WTC11 (cell line): ENCODE results near the gene NAA80.

ENCODE experiments used
- CREB1 ChIP-seq: sonication (generic); formaldehyde crosslinking; IDR thresholded peaks from 2 replicates; pipeline ENCODE4 v1.8.0; 2023; ENCODE audit warnings: mild to moderate bottlenecking, missing genetic modification reagents
- TCF7 ChIP-seq: sonication (generic); formaldehyde crosslinking; IDR thresholded peaks from 2 replicates; pipeline ENCODE4 v1.8.0; 2022; ENCODE audit warnings: mild to moderate bottlenecking, low read depth, missing genetic modification reagents, moderate library complexity
- TF ChIP-seq, protein P1 (sequence below): sonication (generic); formaldehyde crosslinking; IDR thresholded peaks from 2 replicates; pipeline ENCODE4 v1.8.0; 2023; ENCODE audit warnings: missing genetic modification reagents, mild to moderate bottlenecking, borderline replicate concordance
- TF ChIP-seq, protein P2 (sequence below): fragments of 200-600 bp; IDR thresholded peaks from 2 replicates; pipeline ENCODE4 v1.8.0; 2022; ENCODE audit warnings: antibody characterized with exemption
- TF ChIP-seq, protein P3 (sequence below): sonication (generic); formaldehyde crosslinking; IDR thresholded peaks from 2 replicates; pipeline ENCODE4 v1.8.1; 2022; ENCODE audit warnings: missing genetic modification reagents, borderline replicate concordance
- TF ChIP-seq, protein P4 (sequence below): sonication (generic); formaldehyde crosslinking; conservative IDR thresholded peaks from 2 replicates; pipeline ENCODE4 v1.8.1; 2022; ENCODE audit warnings: mild to moderate bottlenecking, missing genetic modification reagents
- TF ChIP-seq, protein P5 (sequence below): sonication (generic); formaldehyde crosslinking; IDR thresholded peaks from 2 replicates; pipeline ENCODE4 v1.8.0; 2022; ENCODE audit warnings: mild to moderate bottlenecking, missing genetic modification reagents
- TF ChIP-seq, protein P6 (sequence below): sonication (generic); formaldehyde crosslinking; IDR thresholded peaks from 2 replicates; pipeline ENCODE4 v1.8.0; 2022; ENCODE audit warnings: mild to moderate bottlenecking, missing genetic modification reagents
- TF ChIP-seq, protein P7 (sequence below): sonication (generic); formaldehyde crosslinking; IDR thresholded peaks from 2 replicates; pipeline ENCODE4 v1.8.0; 2023; ENCODE audit warnings: missing genetic modification reagents
- TF ChIP-seq, protein P8 (sequence below): sonication (generic); formaldehyde crosslinking; IDR thresholded peaks from 2 replicates; pipeline ENCODE4 v1.8.1; 2023; ENCODE audit warnings: mild to moderate bottlenecking, missing genetic modification reagents

DNA sequence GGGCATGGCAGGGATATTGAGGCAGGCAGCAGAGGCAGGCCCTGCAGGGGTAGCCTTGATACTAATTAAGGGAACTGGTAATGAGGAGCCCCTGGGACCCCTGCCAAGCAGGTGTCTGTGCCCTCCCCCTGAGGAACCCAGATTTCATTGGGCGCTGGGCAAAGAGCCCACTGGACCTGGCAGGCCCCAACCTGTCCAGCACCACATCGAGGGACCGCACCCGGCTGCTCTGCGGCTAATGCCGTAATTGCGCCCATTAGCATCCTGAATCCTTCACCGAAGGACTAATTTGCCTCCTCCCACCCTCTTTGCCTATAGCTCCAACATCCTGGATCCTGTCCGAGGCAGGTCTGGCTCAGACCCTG lies 44.0 kb downstream of the NAA80 start:
- TF ChIP-seq TCF7 (no peak), CREB1 (CRISPR knock-in tag) (no peak)
- TF ChIP-seq, protein P1, sequence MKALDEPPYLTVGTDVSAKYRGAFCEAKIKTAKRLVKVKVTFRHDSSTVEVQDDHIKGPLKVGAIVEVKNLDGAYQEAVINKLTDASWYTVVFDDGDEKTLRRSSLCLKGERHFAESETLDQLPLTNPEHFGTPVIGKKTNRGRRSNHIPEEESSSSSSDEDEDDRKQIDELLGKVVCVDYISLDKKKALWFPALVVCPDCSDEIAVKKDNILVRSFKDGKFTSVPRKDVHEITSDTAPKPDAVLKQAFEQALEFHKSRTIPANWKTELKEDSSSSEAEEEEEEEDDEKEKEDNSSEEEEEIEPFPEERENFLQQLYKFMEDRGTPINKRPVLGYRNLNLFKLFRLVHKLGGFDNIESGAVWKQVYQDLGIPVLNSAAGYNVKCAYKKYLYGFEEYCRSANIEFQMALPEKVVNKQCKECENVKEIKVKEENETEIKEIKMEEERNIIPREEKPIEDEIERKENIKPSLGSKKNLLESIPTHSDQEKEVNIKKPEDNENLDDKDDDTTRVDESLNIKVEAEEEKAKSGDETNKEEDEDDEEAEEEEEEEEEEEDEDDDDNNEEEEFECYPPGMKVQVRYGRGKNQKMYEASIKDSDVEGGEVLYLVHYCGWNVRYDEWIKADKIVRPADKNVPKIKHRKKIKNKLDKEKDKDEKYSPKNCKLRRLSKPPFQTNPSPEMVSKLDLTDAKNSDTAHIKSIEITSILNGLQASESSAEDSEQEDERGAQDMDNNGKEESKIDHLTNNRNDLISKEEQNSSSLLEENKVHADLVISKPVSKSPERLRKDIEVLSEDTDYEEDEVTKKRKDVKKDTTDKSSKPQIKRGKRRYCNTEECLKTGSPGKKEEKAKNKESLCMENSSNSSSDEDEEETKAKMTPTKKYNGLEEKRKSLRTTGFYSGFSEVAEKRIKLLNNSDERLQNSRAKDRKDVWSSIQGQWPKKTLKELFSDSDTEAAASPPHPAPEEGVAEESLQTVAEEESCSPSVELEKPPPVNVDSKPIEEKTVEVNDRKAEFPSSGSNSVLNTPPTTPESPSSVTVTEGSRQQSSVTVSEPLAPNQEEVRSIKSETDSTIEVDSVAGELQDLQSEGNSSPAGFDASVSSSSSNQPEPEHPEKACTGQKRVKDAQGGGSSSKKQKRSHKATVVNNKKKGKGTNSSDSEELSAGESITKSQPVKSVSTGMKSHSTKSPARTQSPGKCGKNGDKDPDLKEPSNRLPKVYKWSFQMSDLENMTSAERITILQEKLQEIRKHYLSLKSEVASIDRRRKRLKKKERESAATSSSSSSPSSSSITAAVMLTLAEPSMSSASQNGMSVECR (CRISPR knock-in tag): no peak
- TF ChIP-seq, protein P2, sequence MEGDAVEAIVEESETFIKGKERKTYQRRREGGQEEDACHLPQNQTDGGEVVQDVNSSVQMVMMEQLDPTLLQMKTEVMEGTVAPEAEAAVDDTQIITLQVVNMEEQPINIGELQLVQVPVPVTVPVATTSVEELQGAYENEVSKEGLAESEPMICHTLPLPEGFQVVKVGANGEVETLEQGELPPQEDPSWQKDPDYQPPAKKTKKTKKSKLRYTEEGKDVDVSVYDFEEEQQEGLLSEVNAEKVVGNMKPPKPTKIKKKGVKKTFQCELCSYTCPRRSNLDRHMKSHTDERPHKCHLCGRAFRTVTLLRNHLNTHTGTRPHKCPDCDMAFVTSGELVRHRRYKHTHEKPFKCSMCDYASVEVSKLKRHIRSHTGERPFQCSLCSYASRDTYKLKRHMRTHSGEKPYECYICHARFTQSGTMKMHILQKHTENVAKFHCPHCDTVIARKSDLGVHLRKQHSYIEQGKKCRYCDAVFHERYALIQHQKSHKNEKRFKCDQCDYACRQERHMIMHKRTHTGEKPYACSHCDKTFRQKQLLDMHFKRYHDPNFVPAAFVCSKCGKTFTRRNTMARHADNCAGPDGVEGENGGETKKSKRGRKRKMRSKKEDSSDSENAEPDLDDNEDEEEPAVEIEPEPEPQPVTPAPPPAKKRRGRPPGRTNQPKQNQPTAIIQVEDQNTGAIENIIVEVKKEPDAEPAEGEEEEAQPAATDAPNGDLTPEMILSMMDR: no peak
- TF ChIP-seq, protein P3, sequence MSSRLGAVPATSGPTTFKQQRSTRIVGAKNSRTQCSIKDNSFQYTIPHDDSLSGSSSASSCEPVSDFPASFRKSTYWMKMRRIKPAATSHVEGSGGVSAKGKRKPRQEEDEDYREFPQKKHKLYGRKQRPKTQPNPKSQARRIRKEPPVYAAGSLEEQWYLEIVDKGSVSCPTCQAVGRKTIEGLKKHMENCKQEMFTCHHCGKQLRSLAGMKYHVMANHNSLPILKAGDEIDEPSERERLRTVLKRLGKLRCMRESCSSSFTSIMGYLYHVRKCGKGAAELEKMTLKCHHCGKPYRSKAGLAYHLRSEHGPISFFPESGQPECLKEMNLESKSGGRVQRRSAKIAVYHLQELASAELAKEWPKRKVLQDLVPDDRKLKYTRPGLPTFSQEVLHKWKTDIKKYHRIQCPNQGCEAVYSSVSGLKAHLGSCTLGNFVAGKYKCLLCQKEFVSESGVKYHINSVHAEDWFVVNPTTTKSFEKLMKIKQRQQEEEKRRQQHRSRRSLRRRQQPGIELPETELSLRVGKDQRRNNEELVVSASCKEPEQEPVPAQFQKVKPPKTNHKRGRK (CRISPR knock-in tag): no peak
- TF ChIP-seq, protein P4, sequence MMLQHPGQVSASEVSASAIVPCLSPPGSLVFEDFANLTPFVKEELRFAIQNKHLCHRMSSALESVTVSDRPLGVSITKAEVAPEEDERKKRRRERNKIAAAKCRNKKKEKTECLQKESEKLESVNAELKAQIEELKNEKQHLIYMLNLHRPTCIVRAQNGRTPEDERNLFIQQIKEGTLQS (CRISPR knock-in tag): no peak
- TF ChIP-seq, protein P5, sequence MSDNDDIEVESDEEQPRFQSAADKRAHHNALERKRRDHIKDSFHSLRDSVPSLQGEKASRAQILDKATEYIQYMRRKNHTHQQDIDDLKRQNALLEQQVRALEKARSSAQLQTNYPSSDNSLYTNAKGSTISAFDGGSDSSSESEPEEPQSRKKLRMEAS: no peak
- TF ChIP-seq, protein P6, sequence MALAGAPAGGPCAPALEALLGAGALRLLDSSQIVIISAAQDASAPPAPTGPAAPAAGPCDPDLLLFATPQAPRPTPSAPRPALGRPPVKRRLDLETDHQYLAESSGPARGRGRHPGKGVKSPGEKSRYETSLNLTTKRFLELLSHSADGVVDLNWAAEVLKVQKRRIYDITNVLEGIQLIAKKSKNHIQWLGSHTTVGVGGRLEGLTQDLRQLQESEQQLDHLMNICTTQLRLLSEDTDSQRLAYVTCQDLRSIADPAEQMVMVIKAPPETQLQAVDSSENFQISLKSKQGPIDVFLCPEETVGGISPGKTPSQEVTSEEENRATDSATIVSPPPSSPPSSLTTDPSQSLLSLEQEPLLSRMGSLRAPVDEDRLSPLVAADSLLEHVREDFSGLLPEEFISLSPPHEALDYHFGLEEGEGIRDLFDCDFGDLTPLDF: no peak
- TF ChIP-seq, protein P7, sequence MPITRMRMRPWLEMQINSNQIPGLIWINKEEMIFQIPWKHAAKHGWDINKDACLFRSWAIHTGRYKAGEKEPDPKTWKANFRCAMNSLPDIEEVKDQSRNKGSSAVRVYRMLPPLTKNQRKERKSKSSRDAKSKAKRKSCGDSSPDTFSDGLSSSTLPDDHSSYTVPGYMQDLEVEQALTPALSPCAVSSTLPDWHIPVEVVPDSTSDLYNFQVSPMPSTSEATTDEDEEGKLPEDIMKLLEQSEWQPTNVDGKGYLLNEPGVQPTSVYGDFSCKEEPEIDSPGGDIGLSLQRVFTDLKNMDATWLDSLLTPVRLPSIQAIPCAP (CRISPR knock-in tag): no peak
- TF ChIP-seq, protein P8, sequence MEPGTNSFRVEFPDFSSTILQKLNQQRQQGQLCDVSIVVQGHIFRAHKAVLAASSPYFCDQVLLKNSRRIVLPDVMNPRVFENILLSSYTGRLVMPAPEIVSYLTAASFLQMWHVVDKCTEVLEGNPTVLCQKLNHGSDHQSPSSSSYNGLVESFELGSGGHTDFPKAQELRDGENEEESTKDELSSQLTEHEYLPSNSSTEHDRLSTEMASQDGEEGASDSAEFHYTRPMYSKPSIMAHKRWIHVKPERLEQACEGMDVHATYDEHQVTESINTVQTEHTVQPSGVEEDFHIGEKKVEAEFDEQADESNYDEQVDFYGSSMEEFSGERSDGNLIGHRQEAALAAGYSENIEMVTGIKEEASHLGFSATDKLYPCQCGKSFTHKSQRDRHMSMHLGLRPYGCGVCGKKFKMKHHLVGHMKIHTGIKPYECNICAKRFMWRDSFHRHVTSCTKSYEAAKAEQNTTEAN (CRISPR knock-in tag): no peak
